K562 (cell line): ENCODE data around the gene TAS2R41. TPM values are rescaled to one million over a fixed set of nuclear protein-coding genes. Genes with fewer than 3 reads are reported as not detected.
A peak's percentile ranks its signal among the peaks of the same experiment; 100 is the strongest.

Source experiments
- CBFB ChIP-seq: sonication (generic); formaldehyde crosslinking; IDR thresholded peaks from 2 replicates; pipeline ENCODE4 v1.4.0; 2020; ENCODE audit warnings: mild to moderate bottlenecking, missing genetic modification reagents
- CHD7 ChIP-seq: fragments of 200-600 bp; sonication (generic); IDR thresholded peaks from one replicate; pipeline ENCODE4 v1.6.1; 2012; ENCODE audit warnings: mild to moderate bottlenecking, low read depth, low read length, inconsistent platforms
- DACH1 ChIP-seq: fragments of 450-650 bp; IDR thresholded peaks from 2 replicates; pipeline ENCODE4 v1.6.1; 2018; ENCODE audit not compliant: partially characterized antibody
- DLX4 ChIP-seq: fragments of 250-450 bp; sonication (Bioruptor Pico); IDR thresholded peaks from 2 replicates; pipeline ENCODE4 v1.6.1; 2021; ENCODE audit warnings: mild to moderate bottlenecking
- ESRRB ChIP-seq: fragments of 250-450 bp; sonication (Bioruptor Pico); IDR thresholded peaks from 2 replicates; pipeline ENCODE4 v1.5.0; 2020; ENCODE audit warnings: mild to moderate bottlenecking, moderate library complexity, borderline replicate concordance
- FOXM1 ChIP-seq, 2 experiments: fragments of 450-650 bp in 1 of 2; sonication (generic) in 1 of 2; formaldehyde crosslinking in 1 of 2; IDR thresholded peaks; 2 replicates each; pipeline versions ENCODE4 v1.6.1 to v1.9.0; 2017 to 2022; ENCODE audit warnings: low read depth in 2 of 2, mild to moderate bottlenecking in 2 of 2, missing genetic modification reagents in 1 of 2, moderate library complexity in 1 of 2
- MAFF ChIP-seq: IDR thresholded peaks from 2 replicates; pipeline ENCODE4 v1.6.1; 2012; ENCODE audit warnings: low read length, improper control_type of control experiment
- MEIS2 ChIP-seq: fragments of 450-650 bp; IDR thresholded peaks from 2 replicates; pipeline ENCODE4 v1.6.1; 2014; ENCODE audit warnings: mild to moderate bottlenecking; ENCODE audit not compliant: partially characterized antibody
- NCOA2 ChIP-seq, 2 experiments: fragments of 450-650 bp; IDR thresholded peaks; 2 replicates each; pipeline ENCODE4 v1.6.1; 2018; ENCODE audit warnings: mild to moderate bottlenecking in 2 of 2, moderate library complexity in 1 of 2; ENCODE audit not compliant: partially characterized antibody in 2 of 2
- NEUROD1 ChIP-seq: fragments of 150-350 bp; IDR thresholded peaks from 2 replicates; pipeline ENCODE4 v1.6.1; 2014; ENCODE audit warnings: borderline replicate concordance, low read length, low read depth; ENCODE audit not compliant: partially characterized antibody
- PCBP2 ChIP-seq: fragments of 200-400 bp; formaldehyde crosslinking; IDR thresholded peaks from 2 replicates; pipeline ENCODE4 v1.6.1; 2018; ENCODE audit warnings: low read length, low read depth, mild to moderate bottlenecking, moderate library complexity; ENCODE audit not compliant: poor library complexity, severe bottlenecking
- RFX1 ChIP-seq: fragments of 450-650 bp; IDR thresholded peaks from 2 replicates; pipeline ENCODE4 v1.6.1; 2016; ENCODE audit warnings: mild to moderate bottlenecking, moderate library complexity
- STAT5A ChIP-seq: IDR thresholded peaks from 2 replicates; pipeline ENCODE4 v1.6.1; 2012; ENCODE audit warnings: low read length, inconsistent platforms, borderline replicate concordance
- ZNF23 ChIP-seq: fragments of 250-450 bp; sonication (Bioruptor Pico); IDR thresholded peaks from 2 replicates; pipeline ENCODE4 v1.4.0; 2020; ENCODE audit warnings: mild to moderate bottlenecking
- ZNF445 ChIP-seq: fragments of 250-450 bp; sonication (Bioruptor Pico); IDR thresholded peaks from 2 replicates; pipeline ENCODE4 v1.4.0; 2020; ENCODE audit warnings: low read depth, mild to moderate bottlenecking, moderate library complexity
- polyA plus RNA-seq, 8 experiments: library from polyadenylated mRNA; depleted of rRNA in 4 of 8; stranded (reverse) in 5 of 8; unstranded in 3 of 8; fragments of >200 nt; fragmentation: Nextera tagmentation in 2 of 8; fragmentation: Illumina TruSeq in 1 of 8; extraction: Ambion mirVana in 2 of 8; extraction: Trizol in 1 of 8; gene quantifications; 2 replicates each; pipeline versions ENCODE4 v1.2.1 to v1.2.3, GENCODE V29; 2011 to 2014; ENCODE audit warnings: inconsistent platforms in 1 of 8, missing spikeins in 1 of 8
- total RNA-seq, 7 experiments: library from RNA; depleted of rRNA in 6 of 7; stranded (reverse); fragments of >200 nt in 6 of 7; fragmentation: Illumina TruSeq in 2 of 7; extraction: Trizol in 2 of 7; gene quantifications; 2 replicates each; pipeline versions ENCODE4 v1.2.1 to v1.2.3, GENCODE V29; 2011 to 2021; ENCODE audit warnings: low replicate concordance in 1 of 7

Gene TAS2R41
- total and polyA plus RNA-seq, 9 of the 15 experiments (the other 6 are each of a cell fraction or from before 2014, with no cell fraction given), result not detected

- no peak for TF ChIP-seq CHD7
- no peak for TF ChIP-seq ESRRB (CRISPR knock-in tag)
- TF ChIP-seq DACH1, result peak; percentile 7
- TF ChIP-seq RFX1, result no peak
- no peak for TF ChIP-seq DLX4 (CRISPR knock-in tag)
- TF ChIP-seq NEUROD1, result peak; percentile 71
- TF ChIP-seq PCBP2, result no peak
- TF ChIP-seq CBFB (CRISPR knock-in tag), result no peak
- TF ChIP-seq ZNF445, result no peak
- TF ChIP-seq MEIS2, result peak; percentile 90
- no peak for TF ChIP-seq ZNF23 (CRISPR knock-in tag)
- no peak for TF ChIP-seq NCOA2 (IDR thresholded peaks at IDR 0.05; ENCODE audit: partially characterized antibody in 2 of 2)
- peak; percentile 17; the same call in 1 of the 2 replicates for TF ChIP-seq MAFF
- TF ChIP-seq FOXM1 (IDR thresholded peaks at IDR 0.05; ENCODE audit: low read depth), result peak; percentile 44; the same call in 1 of the 2 replicates
- TF ChIP-seq FOXM1 (CRISPR knock-in tag; IDR thresholded peaks at IDR 0.05; ENCODE audit: low read depth), result no peak
- TF ChIP-seq STAT5A, result no peak
These were observed 14.4 kb downstream of the TAS2R41 start (continued) for GRCh38 chr7:143492043-143492471.
